Right atrium auricular region (tissue), 2 donors: ENCODE data around the gene SULT1A2. TPM values are rescaled to one million over a fixed set of nuclear protein-coding genes. Genes with fewer than 3 reads are reported as not detected.

Experiments used
- DNase-seq: peaks from one replicate; pipeline ENCODE4 v3.0.0-alpha.2; 2019; ENCODE audit warnings: low spot score
- H3K27ac ChIP-seq, 2 donors: fragments of 200-600 bp; sonication (generic); 1 replicate in 1 of 2; 2 replicates in 1 of 2; pipeline ENCODE4 v1.5.1; 2016 to 2019
- H3K27me3 ChIP-seq, 2 donors: fragments of 200-600 bp; sonication (generic); one replicate each; pipeline versions ENCODE4 v1.5.1 to v1.6.0; 2017 to 2019
- H3K36me3 ChIP-seq: fragments of 200-600 bp; sonication (generic); one replicate; pipeline ENCODE4 v1.5.1; 2016
- H3K4me1 ChIP-seq, 2 donors: fragments of 200-600 bp; sonication (generic); one replicate each; pipeline versions ENCODE4 v1.5.1 to v1.6.0; 2017 to 2019
- H3K4me3 ChIP-seq, 2 donors: fragments of 200-600 bp; sonication (generic); 1 replicate in 1 of 2; 2 replicates in 1 of 2; pipeline ENCODE4 v1.5.1; 2017 to 2019; ENCODE audit warnings: mild to moderate bottlenecking in 1 of 2, moderate library complexity in 1 of 2
- H3K9me3 ChIP-seq, 2 donors: fragments of 200-600 bp; sonication (generic); one replicate each; pipeline ENCODE4 v1.5.1; 2019
- CTCF ChIP-seq, 2 donors: fragments of 200-600 bp; sonication (generic); IDR thresholded peaks; one replicate each; pipeline ENCODE4 v1.5.1; 2019; ENCODE audit warnings: antibody characterized with exemption in 2 of 2
- total RNA-seq, 2 donors: library from RNA; depleted of rRNA; stranded (reverse); fragments of >200 nt; gene quantifications; one replicate each; pipeline ENCODE4 v1.1.0, GENCODE V29; 2016

SULT1A2 gene
- total RNA-seq, 2 donors from 2014 or later: 1.9 to 2.7 TPM

GRCh38 chr16:28544998-28545397, 51.9 kb downstream of the SULT1A2 start:
- H3K27ac ChIP-seq: no peak overlapping the region
- no peaks in the 10 kb centered on the region for H3K4me1 ChIP-seq
- no peaks in the 10 kb centered on the region for H3K36me3 ChIP-seq
- DNase-seq: no peak
- H3K9me3 ChIP-seq: no peaks in the 10 kb centered on the region
- no peaks in the 10 kb centered on the region for H3K27me3 ChIP-seq
- no peak for TF ChIP-seq CTCF (IDR thresholded peaks at IDR 0.05)
- H3K4me3 ChIP-seq: no peak overlapping the region

GRCh38 chr16:28543072-28543471, 53.8 kb downstream of the SULT1A2 start:
- H3K4me3 ChIP-seq: no peak overlapping the region
- TF ChIP-seq CTCF (IDR thresholded peaks at IDR 0.05): no peak
- H3K27me3 ChIP-seq: no peaks in the 10 kb centered on the region
- no peaks in the 10 kb centered on the region for H3K9me3 ChIP-seq
- no peaks in the 10 kb centered on the region for H3K36me3 ChIP-seq
- H3K4me1 ChIP-seq: peaks cover 0 to 11% of the 10 kb centered on the region in 2 donors
- no peak overlapping the region for H3K27ac ChIP-seq
- DNase-seq: no peak

- H3K27ac ChIP-seq: no peak overlapping the region
Observed at GRCh38 chr16:28542646-28543045, 54.2 kb downstream of the SULT1A2 start.

More at GRCh38 chr16:28542646-28543045, 54.2 kb downstream of the SULT1A2 start:
- Histone ChIP-seq H3K36me3 (no peaks in the 10 kb centered on the region), H3K4me3 (no peak overlapping the region), H3K4me1 (peaks cover 0 to 15% of the 10 kb centered on the region in 2 donors), H3K9me3 (no peaks in the 10 kb centered on the region), H3K27me3 (no peaks in the 10 kb centered on the region)
- no peak for DNase-seq
- TF ChIP-seq CTCF (IDR thresholded peaks at IDR 0.05): no peak

Other genes with a start within 250 kb of the SULT1A2 start
- 1 to 10 TPM in 1 of 2 donors, not detected in 1; 1.1 TPM for gene NPIPB6, start 233.5 kb downstream of the SULT1A2 start, total RNA-seq
- gene EIF3CL, start 193.2 kb downstream of the SULT1A2 start, total RNA-seq: 100 to 1,000 TPM in 1 of 2 donors, 10 to 100 TPM in 1; 89.0 to 124 TPM
- gene NPIPB7, start 124.7 kb downstream of the SULT1A2 start, total RNA-seq: not detected
- gene CLN3, start 105.0 kb downstream of the SULT1A2 start, total RNA-seq: 10 to 100 TPM; 16.5 to 16.9 TPM
- 1 to 10 TPM in 1 of 2 donors, under 1 TPM in 1; 0.78 to 2.0 TPM for gene APOBR, start 102.4 kb downstream of the SULT1A2 start, total RNA-seq
- gene IL27, start 90.2 kb downstream of the SULT1A2 start, total RNA-seq: not detected
- gene NUPR1, start 58.1 kb downstream of the SULT1A2 start, total RNA-seq: 10 to 100 TPM; 12.4 to 26.9 TPM
- gene SGF29, start 43.1 kb downstream of the SULT1A2 start, total RNA-seq: 10 to 100 TPM; 14.2 to 21.8 TPM
- 10 to 100 TPM; 37.9 to 38.1 TPM for gene SULT1A1, start 13.0 kb upstream of the SULT1A2 start, total RNA-seq
- gene NPIPB8, start 41.0 kb upstream of the SULT1A2 start, total RNA-seq: not detected
- 100 to 1,000 TPM; 161 to 202 TPM for gene EIF3C, start 114.4 kb upstream of the SULT1A2 start, total RNA-seq
- under 1 TPM in 1 of 2 donors, not detected in 1; 0.70 TPM for gene NPIPB9, start 154.7 kb upstream of the SULT1A2 start, total RNA-seq
- 10 to 100 TPM; 26.0 to 55.1 TPM for gene ATXN2L, start 225.9 kb upstream of the SULT1A2 start, total RNA-seq
- gene TUFM, start 249.3 kb upstream of the SULT1A2 start, total RNA-seq: 100 to 1,000 TPM; 122 to 165 TPM